Transverse colon (tissue), 4 donors: ENCODE data around the gene ZCCHC8. TPM values are rescaled to one million over a fixed set of nuclear protein-coding genes. Genes with fewer than 3 reads are reported as not detected.
"Not testable (repeated sequence)": the region's sequence is repeated elsewhere in the genome, so short reads cannot be mapped to it uniquely, and the experiment has no call there.

Source experiments
- DNase-seq: peaks from one replicate; pipeline ENCODE4 v3.0.0-alpha.2; 2019
- H3K27ac ChIP-seq, 4 donors: fragments of 200-600 bp; sonication (generic); 2 replicates each; pipeline ENCODE4 v1.5.1; 2016 to 2018; ENCODE audit warnings: inconsistent platforms in 4 of 4
- H3K27me3 ChIP-seq: fragments of 200-600 bp; sonication (generic); 2 replicates; pipeline ENCODE4 v1.5.1; 2017; ENCODE audit warnings: inconsistent platforms
- H3K36me3 ChIP-seq, 4 donors: fragments of 200-600 bp; sonication (generic); 2 replicates each; pipeline ENCODE4 v1.5.1; 2017 to 2019; ENCODE audit warnings: inconsistent platforms in 4 of 4
- H3K4me1 ChIP-seq, 4 donors: fragments of 200-600 bp; sonication (generic); 2 replicates each; pipeline ENCODE4 v1.5.1; 2017 to 2020; ENCODE audit warnings: inconsistent platforms in 4 of 4
- H3K4me3 ChIP-seq, 4 donors: fragments of 200-600 bp; sonication (generic); 1 replicate in 1 of 4; 2 replicates in 3 of 4; pipeline versions ENCODE4 v1.5.1 to v1.6.1; 2017 to 2019; ENCODE audit warnings: inconsistent platforms in 4 of 4
- H3K9me3 ChIP-seq, 2 donors: fragments of 200-600 bp; sonication (generic); 2 replicates each; pipeline ENCODE4 v1.5.1; 2017 to 2019; ENCODE audit warnings: inconsistent platforms in 2 of 2
- CTCF ChIP-seq, 5 experiments: fragments of 200-600 bp in 3 of 5; fragments of 450-650 bp in 2 of 5; sonication (generic) in 3 of 5; IDR thresholded peaks; 1 replicate in 2 of 5; 2 replicates in 3 of 5; pipeline ENCODE4 v1.5.1; 2016 to 2017; ENCODE audit warnings: antibody characterized with exemption in 5 of 5, inconsistent platforms in 3 of 5, mild to moderate bottlenecking in 2 of 5, moderate library complexity in 1 of 5
- EP300 ChIP-seq: sonication (generic); formaldehyde crosslinking; IDR thresholded peaks from one replicate; pipeline ENCODE4 v1.6.1; 2017; ENCODE audit warnings: antibody characterized with exemption, low read depth
- POLR2A ChIP-seq: fragments of 450-650 bp; IDR thresholded peaks from one replicate; pipeline ENCODE4 v1.6.1; 2016; ENCODE audit warnings: antibody characterized with exemption, mild to moderate bottlenecking, moderate library complexity
- POLR2AphosphoS5 ChIP-seq, 3 donors: sonication (generic); formaldehyde crosslinking; IDR thresholded peaks; one replicate each; pipeline ENCODE4 v1.6.1; 2016; ENCODE audit warnings: antibody characterized with exemption in 3 of 3
- WGBS, 2 donors: methylation state at CpG; one replicate each; pipeline ENCODE4 v1.1.5; 2018; ENCODE audit warnings: low coverage in 1 of 2; 5-methylcytosine and 5-hydroxymethylcytosine counted together
- in situ Hi-C, 4 donors: fragments of 200-750 bp; cut with MboI; loops; one replicate each; pipeline versions ENCODE4 v1.15.0 to v1.15.1; 2017; ENCODE audit warnings: low sequenced_read_pairs in 3 of 4, low pct_ligation_motif_present in 1 of 4, low pct_unique_long_range_greater_than_20kb in 1 of 4
- intact Hi-C: fragments of 100-400 bp; cut with DNase I; formaldehyde crosslinking; loops from one replicate; pipeline ENCODE4 v1.15.1; 2023; ENCODE audit warnings: low total_unique reads
- total RNA-seq, 4 donors: library from RNA; depleted of rRNA; stranded (reverse); fragments of >200 nt; gene quantifications; one replicate each; pipeline ENCODE4 v1.1.0, GENCODE V29; 2016

ZCCHC8 gene
- total RNA-seq, 4 donors from 2014 or later, result 15.9 to 28.4 (median 19.9) TPM

GRCh38 chr12:122486805-122487426 lies 13.8 kb downstream of the ZCCHC8 start:
- WGBS, 2 donors, result 91 to 92% methylated on average over 3 to 7 of the region's 7 CpGs
- no peaks in the 10 kb centered on the region for H3K4me1 ChIP-seq
- H3K9me3 ChIP-seq, result no peaks in the 10 kb centered on the region
- DNase-seq, result no peak
- no peak overlapping the region for H3K4me3 ChIP-seq
- H3K27me3 ChIP-seq, result no peaks in the 10 kb centered on the region
- H3K27ac ChIP-seq, result no peak overlapping the region
- TF ChIP-seq POLR2A (no peak), CTCF (IDR thresholded peaks at IDR 0.05) (no peak), EP300 (no peak), POLR2AphosphoS5 (IDR thresholded peaks at IDR 0.05) (no peak)
- in situ Hi-C loops (no loop called here), intact Hi-C loops (no loop called here)
- peaks cover 0 to 82% (median 31%) of the 10 kb centered on the region in 4 donors for H3K36me3 ChIP-seq

- H3K27ac ChIP-seq, H3K27me3 ChIP-seq, DNase-seq, in situ Hi-C loops, H3K4me1 ChIP-seq, H3K4me3 ChIP-seq, intact Hi-C loops, H3K9me3 ChIP-seq: not testable (repeated sequence)
- H3K36me3 ChIP-seq, result peaks cover 0 to 88% (median 35%) of the 10 kb centered on the region in 4 donors
- WGBS, 2 donors, result 92 to 100% methylated on average over 2 to 6 of the region's 6 CpGs
Observed at GRCh38 chr12:122486360-122486759, 14.4 kb downstream of the ZCCHC8 start.

GRCh38 chr12:122484385-122484784 lies 16.3 kb downstream of the ZCCHC8 start:
- in situ Hi-C loops, H3K27ac ChIP-seq, H3K9me3 ChIP-seq, H3K27me3 ChIP-seq, DNase-seq, H3K4me3 ChIP-seq, intact Hi-C loops, H3K4me1 ChIP-seq: not testable (repeated sequence)
- peaks cover 0 to 91% (median 41%) of the 10 kb centered on the region in 4 donors for H3K36me3 ChIP-seq
- WGBS, 2 donors, result 95% methylated on average over 1 of the region's 1 CpG; no CpG with 5 or more reads in 1 of the 2 donors

- Histone ChIP-seq H3K4me3 (no peak overlapping the region), H3K27me3 (no peaks in the 10 kb centered on the region), H3K4me1 (no peaks in the 10 kb centered on the region), H3K27ac (no peak overlapping the region), H3K9me3 (no peaks in the 10 kb centered on the region), H3K36me3 (peaks cover 0 to 91% (median 43%) of the 10 kb centered on the region in 4 donors)
- 87 to 95% methylated on average over 3 to 5 of the region's 5 CpGs for WGBS, 2 donors
- intact Hi-C loops (no loop called here), in situ Hi-C loops (no loop called here)
- no peak for TF ChIP-seq CTCF (IDR thresholded peaks at IDR 0.05)
- TF ChIP-seq EP300, result no peak
- no peak for TF ChIP-seq POLR2AphosphoS5 (IDR thresholded peaks at IDR 0.05)
- no peak for TF ChIP-seq POLR2A
- DNase-seq, result no peak
Observed at GRCh38 chr12:122483969-122484368, 16.8 kb downstream of the ZCCHC8 start.

GRCh38 chr12:122481861-122482260 lies 18.9 kb downstream of the ZCCHC8 start:
- in situ Hi-C loops (no loop called here), intact Hi-C loops (no loop called here)
- 94 to 95% methylated on average over 6 of the region's 6 CpGs for WGBS, 2 donors
- Histone ChIP-seq H3K4me3 (no peak overlapping the region), H3K9me3 (no peaks in the 10 kb centered on the region), H3K36me3 (peaks cover 0 to 89% (median 42%) of the 10 kb centered on the region in 4 donors), H3K4me1 (no peaks in the 10 kb centered on the region), H3K27ac (no peak overlapping the region), H3K27me3 (no peaks in the 10 kb centered on the region)
- no peak for DNase-seq
- TF ChIP-seq POLR2AphosphoS5 (IDR thresholded peaks at IDR 0.05) (no peak), CTCF (IDR thresholded peaks at IDR 0.05) (no peak), POLR2A (no peak), EP300 (no peak)
